Activated T-cell treated with anti-CD3 and anti-CD28 coated beads for 4 hours (primary cell): ENCODE results near the gene RGS9.
A peak's percentile ranks its signal among the peaks of the same experiment; 100 is the strongest.

Experiments used
- DNase-seq: peaks from one replicate; pipeline ENCODE4 v3.0.0-alpha.2; 2020

RGS9 gene

GRCh38 chr17:65222214-65222738 lies 85.1 kb downstream of the RGS9 start:
- no peak for DNase-seq

GRCh38 chr17:65225061-65225460 lies 87.9 kb downstream of the RGS9 start:
- no peak for DNase-seq

DNA sequence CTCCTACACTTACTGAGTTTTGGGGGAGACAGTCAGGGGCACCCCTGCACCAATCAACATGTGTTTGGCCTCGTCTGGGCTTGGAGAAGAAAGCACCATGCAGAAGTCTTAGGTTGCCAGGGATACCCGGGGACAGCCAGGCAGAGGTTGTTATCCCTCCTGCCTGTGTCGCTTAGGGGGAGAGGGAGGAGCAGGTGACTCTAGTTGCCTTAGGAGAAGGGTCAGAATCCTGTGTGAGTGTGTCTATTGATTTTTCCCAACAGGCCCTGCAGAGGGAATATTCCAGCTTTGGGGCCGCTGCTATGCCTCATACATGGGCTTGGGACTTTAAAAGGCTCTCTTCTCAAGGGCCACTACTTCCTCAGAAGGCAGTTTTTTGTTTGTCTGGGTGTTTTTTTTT lies 89.1 kb downstream of the RGS9 start:
- DNase-seq, result no peak

GRCh38 chr17:65227637-65228036 lies 90.5 kb downstream of the RGS9 start:
- no peak for DNase-seq

- no peak for DNase-seq
Measured at GRCh38 chr17:65228287-65228686, 91.1 kb downstream of the RGS9 start.

DNA sequence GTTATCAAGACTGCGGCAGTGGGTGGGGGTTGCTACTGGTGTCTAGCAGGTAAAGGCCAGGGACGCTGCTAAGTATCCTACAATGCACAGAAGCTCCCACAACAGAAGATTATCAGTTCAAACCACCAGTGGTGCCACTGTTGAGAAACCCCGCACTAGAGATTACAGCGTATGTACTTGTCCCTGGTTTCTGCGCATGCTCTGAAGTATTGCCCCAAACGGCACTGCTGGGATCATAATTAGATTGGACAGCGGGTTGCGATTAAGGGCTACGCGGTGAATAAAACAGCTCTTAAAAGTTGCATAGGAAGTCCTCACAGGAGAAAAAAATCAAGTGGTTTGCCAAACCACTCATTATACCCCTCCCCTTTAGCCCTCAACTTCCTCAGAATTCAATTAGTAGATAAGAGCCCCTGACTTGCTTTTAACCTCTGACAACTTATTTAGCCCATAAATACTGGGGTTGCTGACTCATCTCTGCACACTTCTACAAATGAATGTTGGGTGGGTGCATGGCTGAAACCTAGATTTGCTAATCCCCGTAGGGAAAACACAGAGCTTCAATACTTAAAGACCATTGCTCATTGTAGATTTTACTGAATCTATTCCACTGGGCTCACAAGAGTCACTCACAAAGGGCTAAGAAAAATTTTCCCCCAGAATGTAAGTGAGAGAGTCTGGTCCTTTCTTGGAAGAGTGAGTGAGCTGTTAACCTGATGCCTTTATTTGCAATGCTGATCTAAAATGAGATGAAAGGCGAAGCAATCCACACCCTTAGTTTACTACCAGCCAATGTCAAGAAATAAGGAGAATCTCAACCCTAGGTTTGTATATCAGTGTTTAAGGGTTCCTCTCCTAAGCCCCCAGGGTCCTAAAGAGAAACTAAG lies 91.8 kb downstream of the RGS9 start:
- DNase-seq, result peak; percentile 24

- DNase-seq, result no peak
Measured at GRCh38 chr17:65229621-65229995, 92.4 kb downstream of the RGS9 start.

- DNase-seq, result no peak
Measured at GRCh38 chr17:65230040-65230439, 92.9 kb downstream of the RGS9 start.

DNA sequence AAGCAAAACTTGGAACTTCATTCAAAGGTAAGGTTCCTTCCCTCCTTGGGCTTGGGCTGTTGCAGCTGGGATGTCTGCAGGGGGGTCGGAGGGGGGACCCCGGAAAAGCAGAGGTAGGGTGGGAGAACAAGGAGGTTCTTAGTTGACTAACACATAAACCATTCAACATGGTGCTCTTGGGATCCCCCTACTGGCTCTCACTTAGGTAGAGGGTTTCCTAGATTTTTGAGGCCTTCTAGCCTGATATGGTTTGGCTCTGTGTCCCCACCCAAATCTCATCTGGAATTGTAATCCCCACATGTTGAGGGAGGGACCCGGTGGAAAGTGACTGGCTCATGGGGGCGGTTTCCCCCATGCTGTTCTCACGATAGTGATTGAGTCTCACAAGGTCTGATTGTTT lies 93.9 kb downstream of the RGS9 start:
- no peak for DNase-seq

DNA sequence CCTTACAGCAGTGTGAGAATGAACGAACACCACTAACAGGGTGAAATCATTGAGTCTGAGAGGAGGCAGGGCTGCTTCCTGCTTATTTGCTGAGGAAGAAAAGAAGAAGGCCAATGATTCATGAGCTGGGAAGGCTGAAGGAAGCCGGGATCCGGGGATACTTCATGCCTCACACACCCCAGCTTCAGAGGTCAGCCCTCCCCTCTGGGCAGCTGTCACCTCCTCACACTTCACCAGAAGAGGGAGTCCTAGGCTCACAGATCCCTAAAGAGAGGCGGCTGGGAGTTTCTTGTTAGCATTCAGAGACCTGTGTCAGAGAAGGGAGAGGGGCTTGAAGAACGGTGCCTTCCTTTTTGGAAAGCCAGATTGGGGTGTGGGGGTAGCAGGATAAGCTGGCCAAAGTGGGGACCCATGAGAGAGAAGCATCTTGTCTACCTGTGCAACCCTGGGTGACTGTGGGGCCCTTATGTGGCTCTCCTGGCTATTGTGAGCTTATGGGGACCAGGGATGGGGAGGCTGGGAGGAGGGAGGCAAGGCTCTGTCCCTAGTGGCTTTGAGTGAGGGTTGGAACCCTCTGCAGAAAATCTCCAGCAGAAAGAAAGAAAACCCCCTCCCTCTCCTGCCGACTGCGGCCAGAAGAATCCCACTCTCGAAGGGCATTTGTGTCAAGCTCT lies 94.6 kb downstream of the RGS9 start:
- peak; percentile 26 for DNase-seq

GRCh38 chr17:65235284-65235683 lies 98.1 kb downstream of the RGS9 start:
- DNase-seq, result no peak

- DNase-seq, result no peak
Measured at GRCh38 chr17:65236321-65236720, 99.2 kb downstream of the RGS9 start.

DNA sequence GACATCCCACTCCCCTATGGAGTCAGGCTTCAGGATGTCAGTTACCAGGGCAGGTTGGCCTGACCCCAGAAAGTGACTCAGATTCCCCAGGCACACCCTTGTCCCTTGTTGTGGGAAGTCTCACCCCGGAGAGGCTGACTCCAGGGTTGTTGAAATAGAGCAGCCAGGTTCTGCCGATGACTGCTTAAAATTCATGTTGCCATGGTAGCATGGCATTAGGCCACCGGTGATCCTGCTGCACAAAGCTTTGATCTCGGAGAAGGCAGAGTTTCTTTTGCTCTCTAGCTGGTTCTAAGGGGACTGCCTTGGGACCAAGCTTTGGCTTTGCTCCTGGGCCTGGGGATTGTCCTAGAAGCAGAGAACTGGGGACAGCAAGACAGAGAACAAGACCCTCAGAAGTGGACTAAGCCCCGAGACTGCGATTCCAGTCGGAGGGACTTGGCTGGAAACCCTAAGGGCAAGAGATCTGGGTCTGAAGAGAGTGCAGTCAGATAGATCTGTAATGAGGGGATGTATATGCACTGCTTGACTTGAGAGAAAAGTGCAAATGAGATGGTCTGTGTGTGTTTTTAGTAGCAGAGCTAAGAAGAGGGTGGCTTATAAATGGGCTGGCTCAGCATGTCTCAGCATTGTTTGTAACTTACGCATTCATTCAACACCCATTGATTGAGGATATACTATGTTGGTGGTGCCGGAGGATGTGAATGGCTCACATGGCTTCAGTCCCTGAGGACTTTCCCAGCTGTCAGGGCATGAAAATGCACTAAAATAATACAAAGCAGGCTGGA lies 106.9 kb downstream of the RGS9 start:
- no peak for DNase-seq

DNA sequence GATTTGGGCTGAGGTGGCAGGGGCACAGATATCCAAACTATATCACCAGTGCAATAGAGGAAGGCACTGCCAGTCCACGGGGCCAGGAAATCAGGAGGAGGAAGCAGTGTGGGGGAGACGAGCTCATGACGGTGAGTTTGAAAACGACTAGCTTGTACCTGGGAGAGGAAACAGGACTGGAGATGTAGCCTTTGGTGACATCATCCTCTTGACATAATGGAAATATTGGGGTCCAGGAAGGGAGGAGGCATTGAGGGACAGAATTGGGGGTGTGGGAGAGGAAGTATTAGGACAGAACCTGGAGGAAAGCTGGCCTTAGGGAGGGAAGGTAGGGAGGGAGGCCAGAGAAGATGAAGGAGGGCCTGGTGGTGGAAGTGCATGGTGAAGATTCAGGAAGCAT lies 109.1 kb downstream of the RGS9 start:
- no peak for DNase-seq

GRCh38 chr17:65249774-65250173 lies 112.6 kb downstream of the RGS9 start:
- no peak for DNase-seq

GRCh38 chr17:65254166-65254565 lies 117.0 kb downstream of the RGS9 start:
- DNase-seq, result no peak

GRCh38 chr17:65259281-65259680 lies 122.1 kb downstream of the RGS9 start:
- no peak for DNase-seq

DNA sequence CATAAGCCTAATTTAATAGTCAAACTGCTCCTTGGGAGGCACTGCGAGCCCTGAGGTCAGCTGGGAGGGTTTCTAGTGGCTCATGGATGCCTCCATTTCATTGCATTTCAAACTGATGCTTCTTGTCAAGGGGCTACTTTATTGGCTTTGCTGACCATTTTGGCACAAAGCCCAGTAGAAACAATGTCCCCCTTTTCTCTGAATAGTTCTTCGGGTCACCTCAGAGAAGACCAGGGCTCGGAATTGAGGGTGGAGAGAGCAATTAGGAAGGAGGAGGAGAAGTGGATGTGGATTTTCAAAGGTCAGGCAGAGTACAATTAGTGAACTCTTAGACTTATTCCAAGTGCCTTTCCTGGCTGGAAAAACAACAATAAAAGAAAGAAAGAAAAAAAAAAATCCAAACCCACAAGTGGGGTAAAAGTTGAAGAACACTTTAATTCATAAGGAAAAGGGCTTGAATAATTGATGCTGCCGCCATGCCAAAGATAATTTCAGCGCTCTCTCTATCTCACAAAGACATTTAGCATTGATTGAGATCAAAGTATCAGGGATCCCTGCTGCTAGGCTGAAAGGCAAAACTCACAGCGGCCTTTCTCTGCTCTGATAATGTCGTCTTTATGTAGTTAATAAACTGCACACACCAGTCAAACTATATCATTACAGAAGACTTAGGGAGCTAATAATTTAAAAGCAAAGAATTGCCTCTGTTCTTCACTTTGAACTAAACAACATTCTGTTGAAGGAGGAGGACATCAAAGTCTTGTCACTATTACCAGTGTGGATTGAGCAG lies 122.7 kb downstream of the RGS9 start:
- DNase-seq, result no peak

GRCh38 chr17:65260626-65261025 lies 123.5 kb downstream of the RGS9 start:
- no peak for DNase-seq

DNA sequence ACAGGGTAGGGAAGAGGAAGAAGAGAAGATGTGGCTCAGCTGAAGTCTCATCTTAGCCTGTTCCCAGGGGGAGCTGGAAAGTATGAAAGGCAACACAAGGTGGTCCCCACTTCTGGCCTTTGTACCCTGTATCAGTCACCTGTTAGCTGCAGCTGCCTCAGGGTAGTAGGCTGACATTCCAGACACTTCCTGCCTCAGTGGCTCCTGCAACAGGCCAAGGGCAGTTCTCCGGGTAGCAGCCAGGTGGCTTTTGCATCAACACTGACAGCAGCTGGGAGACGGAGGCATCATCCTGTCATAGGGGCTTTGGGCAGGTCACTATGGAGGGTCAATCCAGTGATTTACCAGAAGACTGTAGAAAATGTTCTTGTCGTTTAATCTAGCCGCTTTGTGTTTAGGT lies 124.0 kb downstream of the RGS9 start:
- no peak for DNase-seq

DNA sequence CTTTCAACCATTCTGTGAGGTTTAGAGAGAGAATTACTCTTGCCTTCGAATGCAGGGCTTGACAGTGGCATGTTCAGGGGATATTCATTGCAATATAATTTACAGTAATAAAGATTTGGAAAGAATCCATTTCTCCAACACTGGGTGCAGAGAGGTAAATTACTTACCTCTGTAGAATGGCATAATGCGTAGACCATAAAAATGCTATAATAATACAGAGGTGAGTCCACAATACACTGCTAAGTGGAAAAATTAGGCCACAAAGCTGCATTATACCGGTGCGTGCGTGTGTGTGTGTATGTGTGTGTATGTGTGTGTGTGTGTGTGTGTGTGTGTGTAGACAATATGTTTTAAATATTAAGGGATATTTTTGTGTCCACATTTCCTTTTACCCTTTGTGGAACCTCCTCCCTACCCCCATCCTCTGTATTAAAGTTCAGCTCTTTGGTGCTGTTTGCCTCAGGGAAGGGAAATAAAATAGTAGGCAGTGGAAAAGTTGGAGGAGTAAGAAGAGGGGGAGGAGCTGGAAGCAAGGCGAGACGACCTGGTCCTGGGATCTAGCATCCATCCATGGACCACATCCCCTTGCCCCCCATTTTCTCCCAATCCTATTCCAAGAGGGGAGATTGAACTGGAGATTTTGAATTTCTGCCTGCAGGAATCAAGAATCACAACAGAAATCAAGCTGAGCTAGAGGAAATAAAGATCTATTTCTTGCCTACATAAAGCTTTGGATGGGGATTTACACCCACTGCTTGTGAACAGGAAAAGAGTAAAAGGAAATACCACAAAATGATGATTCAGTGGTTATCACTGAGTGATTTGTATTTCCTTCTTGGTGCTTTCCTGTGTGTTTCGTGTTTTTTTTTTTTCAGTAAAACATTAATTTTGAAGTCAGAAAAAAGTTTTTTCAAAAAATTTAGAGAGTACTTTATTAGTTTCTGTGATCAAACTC lies 124.8 kb downstream of the RGS9 start:
- no peak for DNase-seq
